Stimulated activated naive CD8-positive, alpha-beta T cell treated with anti-CD3 and anti-CD28 coated beads, Interleukin-15, amount 100 ng/mL, for 72 hours (primary cell): ENCODE data around the gene TCERG1.
"Not testable (repeated sequence)": the region's sequence is repeated elsewhere in the genome, so short reads cannot be mapped to it uniquely, and the experiment has no call there.

Source experiments
- ATAC-seq: fragments of 150-1000 bp; cut with Tn5 transposase; 2 replicates; pipeline ENCODE4 v1.10.0; 2021; ENCODE audit warnings: mild to moderate bottlenecking, moderate library complexity
- DNase-seq, 2 donors: peaks; one replicate each; pipeline ENCODE4 v3.0.0; 2021 to 2022
- H3K27ac Mint-ChIP-seq, 2 donors: one replicate each; pipeline ENCODE4 v1.8.0; 2022; ENCODE audit warnings: mild to moderate bottlenecking in 2 of 2, mixed read lengths in 2 of 2, moderate library complexity in 2 of 2
- H3K27me3 Mint-ChIP-seq: one replicate; pipeline ENCODE4 v1.8.0; 2022; ENCODE audit warnings: mixed read lengths
- H3K4me1 Mint-ChIP-seq: one replicate; pipeline ENCODE4 v1.8.0; 2022; ENCODE audit warnings: mild to moderate bottlenecking, mixed read lengths
- H3K4me3 Mint-ChIP-seq, 2 donors: one replicate each; pipeline ENCODE4 v1.8.0; 2022; ENCODE audit warnings: mild to moderate bottlenecking in 2 of 2, mixed read lengths in 2 of 2, moderate library complexity in 1 of 2
- H3K9me3 Mint-ChIP-seq, 2 donors: one replicate each; pipeline ENCODE4 v1.8.0; 2022; ENCODE audit warnings: mixed read lengths in 2 of 2

The TCERG1 gene

DNA sequence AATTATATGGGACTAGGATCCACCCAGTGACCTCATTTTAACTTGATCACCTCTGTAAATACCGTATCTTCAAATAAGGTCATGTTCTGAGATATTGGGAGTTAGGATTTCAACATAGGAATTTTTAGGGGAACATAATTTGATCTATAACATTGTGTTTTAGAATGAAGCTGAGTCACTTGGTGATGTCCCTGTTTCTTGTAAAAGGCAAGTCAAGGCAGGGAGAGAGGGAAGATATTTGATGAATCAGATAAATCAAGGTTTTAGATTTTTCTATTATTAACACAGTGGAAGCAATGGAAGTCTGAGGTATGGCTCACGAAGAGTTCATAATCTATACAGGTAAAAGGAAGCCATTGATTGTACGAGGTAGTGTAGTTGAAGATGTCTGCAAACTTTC lies 80.7 kb downstream of the TCERG1 start:
- Mint-ChIP-seq H3K27ac (no peak overlapping the region), H3K9me3 (no peaks in the 10 kb centered on the region), H3K4me1 (no peaks in the 10 kb centered on the region), H3K27me3 (no peaks in the 10 kb centered on the region), H3K4me3 (no peak overlapping the region)
- DNase-seq (no peak), ATAC-seq (no peak)

DNA sequence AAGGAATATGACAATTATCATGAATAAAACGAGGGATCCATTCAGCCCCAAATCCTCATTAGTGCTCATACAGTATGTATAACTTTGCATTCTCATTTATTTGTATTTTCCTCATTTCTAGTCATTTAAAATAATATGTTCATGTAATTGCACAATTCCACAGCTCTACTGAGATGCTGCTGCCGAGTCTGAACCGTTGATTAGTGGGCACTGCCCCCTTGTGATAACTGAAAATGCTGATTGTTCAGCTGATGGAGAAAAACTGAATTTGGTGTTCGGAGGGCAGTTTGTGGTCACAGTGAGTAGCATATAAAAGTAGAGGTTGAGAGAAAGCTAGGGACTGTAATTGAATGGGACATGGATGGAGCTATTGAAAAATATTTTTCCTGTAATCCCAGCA lies 81.1 kb downstream of the TCERG1 start:
- Mint-ChIP-seq H3K4me3 (no peak overlapping the region), H3K27ac (no peak overlapping the region), H3K4me1 (peaks cover 3% of the 10 kb centered on the region), H3K9me3 (no peaks in the 10 kb centered on the region), H3K27me3 (no peaks in the 10 kb centered on the region)
- no peak for DNase-seq
- ATAC-seq: no peak

DNA sequence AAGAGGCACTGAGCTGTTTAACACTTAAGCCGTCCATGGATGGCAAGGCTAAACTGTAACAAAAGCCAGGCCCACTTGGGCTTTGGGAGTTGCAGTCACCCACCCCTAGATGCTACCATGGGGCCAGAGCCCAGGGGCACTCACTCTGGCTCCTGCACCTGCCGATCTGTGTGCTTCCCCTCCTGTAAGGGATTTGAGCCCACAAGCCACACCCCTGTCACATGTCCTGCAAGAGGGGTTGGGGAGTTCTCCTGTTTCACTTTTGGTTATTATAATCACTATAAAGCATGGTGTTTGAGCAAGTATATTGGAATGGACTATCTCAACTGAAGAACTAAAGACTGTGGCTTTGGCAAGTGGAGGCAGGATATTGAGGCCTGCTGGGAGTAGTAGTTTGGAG lies 82.9 kb downstream of the TCERG1 start:
- Mint-ChIP-seq H3K27ac (no peak overlapping the region), H3K4me3 (no peak overlapping the region), H3K27me3 (no peaks in the 10 kb centered on the region), H3K9me3 (no peaks in the 10 kb centered on the region), H3K4me1 (peaks cover 7% of the 10 kb centered on the region)
- ATAC-seq (peak; percentile 55), DNase-seq (no peak)

DNA sequence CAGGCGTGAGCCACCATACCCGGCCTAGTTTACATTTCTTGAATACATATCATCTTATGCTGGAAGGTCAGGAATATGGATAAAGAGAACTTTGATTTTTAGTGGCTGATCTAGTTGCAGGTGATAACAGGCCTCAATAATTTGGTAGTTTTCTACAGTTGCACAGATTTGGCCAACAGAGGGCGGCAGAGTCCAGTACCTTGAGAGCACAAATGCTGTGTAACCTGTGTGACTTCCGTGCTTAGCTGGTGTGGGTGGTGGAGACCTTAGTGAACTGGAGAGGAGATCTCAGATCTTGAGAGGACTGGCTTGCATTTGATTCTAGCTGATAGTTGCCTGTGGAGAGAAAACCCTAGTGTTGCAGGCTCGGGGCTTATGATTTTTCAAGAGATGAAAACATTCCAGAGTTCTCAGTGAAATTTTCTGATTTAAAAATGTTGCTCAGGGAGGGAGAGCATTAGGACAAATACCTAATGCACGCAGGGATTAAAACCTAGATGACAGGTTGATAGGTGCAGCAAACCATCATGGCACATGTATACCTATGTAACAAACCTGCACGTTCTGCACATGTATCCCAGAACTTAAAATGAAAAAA lies 86.2 kb downstream of the TCERG1 start:
- Mint-ChIP-seq H3K27ac (no peak overlapping the region), H3K4me3 (no peak overlapping the region), H3K27me3 (no peaks in the 10 kb centered on the region), H3K4me1 (peaks cover 7% of the 10 kb centered on the region), H3K9me3 (no peaks in the 10 kb centered on the region)
- DNase-seq (peak; percentile 68 to 76), ATAC-seq (peak; percentile 93)

DNA sequence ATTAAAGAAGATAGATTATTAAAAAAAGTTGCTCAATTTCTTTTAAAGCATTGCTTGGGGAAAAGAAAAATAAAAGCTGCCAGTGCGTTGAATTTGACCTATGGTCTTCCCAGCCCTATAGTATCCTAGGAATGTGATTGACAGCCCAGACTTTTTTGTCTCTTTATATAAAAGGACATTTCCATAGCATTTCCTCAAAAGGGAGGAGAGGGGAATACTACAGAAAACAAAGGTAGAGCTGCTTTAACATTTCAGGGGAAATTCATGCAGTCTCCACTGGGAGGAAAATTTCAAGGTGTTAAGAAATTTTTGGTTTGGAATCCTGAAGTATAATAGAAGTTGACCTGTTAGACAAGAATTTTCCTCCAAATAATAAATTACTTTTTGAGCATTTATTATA lies 86.7 kb downstream of the TCERG1 start:
- Mint-ChIP-seq H3K9me3 (no peaks in the 10 kb centered on the region), H3K27me3 (no peaks in the 10 kb centered on the region), H3K4me3 (no peak overlapping the region), H3K4me1 (peaks cover 7% of the 10 kb centered on the region), H3K27ac (no peak overlapping the region)
- ATAC-seq (no peak), DNase-seq (no peak)

DNA sequence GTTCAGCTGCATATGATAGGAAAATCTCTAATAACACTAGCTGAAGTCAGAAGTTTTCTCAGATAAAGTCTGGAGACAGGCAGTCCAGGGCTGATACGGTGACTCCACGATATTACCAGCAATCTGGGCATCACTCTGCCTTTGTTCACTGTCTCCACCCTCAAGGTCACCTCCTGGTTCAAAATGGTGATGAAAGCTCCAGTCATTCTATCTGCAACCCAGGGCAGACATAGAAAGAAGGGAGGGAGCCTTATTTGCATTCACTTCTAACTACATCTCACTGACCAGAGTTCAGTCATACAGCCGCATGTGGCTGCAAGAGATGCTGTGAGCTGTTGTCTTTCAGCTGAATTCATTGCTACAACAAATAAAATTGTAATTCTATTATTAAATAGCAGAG lies 91.3 kb downstream of the TCERG1 start:
- Mint-ChIP-seq H3K27ac (no peak overlapping the region), H3K4me1 (peaks cover 2% of the 10 kb centered on the region), H3K4me3 (no peak overlapping the region), H3K27me3 (peaks cover 8% of the 10 kb centered on the region), H3K9me3 (no peaks in the 10 kb centered on the region)
- DNase-seq: no peak
- no peak for ATAC-seq

DNA sequence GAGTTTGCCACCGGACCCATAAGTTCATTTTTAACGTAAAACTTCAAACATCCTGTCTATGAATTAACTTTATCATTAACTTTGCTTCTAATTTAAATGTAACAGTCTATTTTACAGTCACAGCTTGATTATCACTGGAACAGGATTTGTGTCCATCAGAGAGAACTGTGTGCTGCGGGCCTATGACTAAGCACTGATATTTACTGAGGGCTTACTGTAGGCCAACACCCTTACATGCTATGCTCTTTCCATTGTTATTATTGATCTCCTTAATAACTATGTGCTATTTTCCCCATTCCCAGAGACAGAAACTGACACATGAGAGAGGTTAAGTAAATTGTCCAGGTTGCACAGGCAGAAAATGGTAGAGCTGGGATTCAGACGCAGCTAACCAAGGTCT lies 92.8 kb downstream of the TCERG1 start:
- DNase-seq: no peak
- Mint-ChIP-seq H3K27me3 (peaks cover 8% of the 10 kb centered on the region), H3K4me1 (no peaks in the 10 kb centered on the region), H3K9me3 (no peaks in the 10 kb centered on the region), H3K4me3 (no peak overlapping the region), H3K27ac (no peak overlapping the region)
- ATAC-seq: no peak

DNA sequence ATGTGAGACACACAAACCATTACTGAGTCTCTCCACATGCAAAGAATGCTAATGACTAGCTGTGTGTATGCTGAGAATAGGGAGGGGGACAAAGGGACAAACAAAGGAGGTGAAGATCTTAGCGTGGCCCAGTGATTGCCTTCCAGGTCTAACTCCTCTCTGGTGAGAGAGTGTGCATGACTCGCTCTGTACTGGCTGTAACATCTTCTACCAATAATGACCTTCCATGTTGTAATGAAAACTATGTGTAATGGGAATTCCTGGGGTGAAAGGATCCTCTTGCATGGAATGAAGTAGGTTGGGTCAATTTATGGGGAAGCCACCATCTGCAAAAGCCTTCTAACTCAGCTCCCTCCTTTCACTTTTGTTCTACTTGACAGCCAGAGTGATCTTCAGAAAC lies 93.3 kb downstream of the TCERG1 start:
- H3K4me1 Mint-ChIP-seq: no peaks in the 10 kb centered on the region
- no peak overlapping the region for H3K27ac Mint-ChIP-seq
- DNase-seq (no peak), ATAC-seq (no peak)
- no peak overlapping the region for H3K4me3 Mint-ChIP-seq
- H3K9me3 Mint-ChIP-seq: no peaks in the 10 kb centered on the region
- peaks cover 8% of the 10 kb centered on the region for H3K27me3 Mint-ChIP-seq

DNA sequence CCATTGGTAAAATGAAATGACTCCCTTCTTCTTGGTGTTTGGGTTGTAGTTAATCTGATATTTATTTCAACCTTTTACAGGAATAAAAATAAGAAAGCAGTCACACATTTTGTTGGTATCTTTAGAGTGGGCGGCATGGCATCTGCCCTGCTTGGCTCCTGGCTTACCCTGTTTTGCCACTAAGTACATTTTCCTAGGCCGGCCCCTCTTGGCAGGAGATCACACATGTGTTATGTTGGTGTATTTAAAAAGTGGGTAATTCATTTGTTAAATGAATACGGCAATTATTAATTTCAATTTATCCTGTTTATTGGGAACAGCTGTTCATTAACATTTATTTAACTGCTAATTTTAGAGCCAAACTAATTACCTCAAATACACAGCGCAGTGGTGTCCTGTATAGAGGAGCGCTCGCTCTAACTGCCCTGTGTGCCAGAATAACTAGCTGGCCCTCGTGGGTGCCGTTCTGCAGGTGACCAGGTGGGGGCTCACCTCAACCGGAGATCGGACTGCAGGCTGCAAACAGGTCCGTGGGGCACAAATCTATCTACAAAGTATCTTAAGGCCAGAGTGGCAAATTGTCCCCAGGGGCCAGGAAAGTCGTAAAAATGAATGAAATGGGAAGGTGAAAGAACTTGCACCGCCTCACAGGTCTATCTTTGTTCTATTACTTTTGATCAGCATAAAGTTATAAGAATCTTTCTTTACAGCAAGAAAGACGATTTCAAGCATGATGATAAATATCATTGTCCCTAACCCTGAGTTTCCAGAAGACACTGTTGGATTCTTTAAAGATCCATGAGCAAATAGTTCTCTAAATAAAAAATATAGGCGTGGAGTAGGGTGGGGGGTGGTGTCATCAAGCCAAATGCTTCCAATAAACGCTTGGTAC lies 95.1 kb downstream of the TCERG1 start:
- Mint-ChIP-seq H3K4me1 (no peaks in the 10 kb centered on the region), H3K4me3 (no peak overlapping the region), H3K27ac (no peak overlapping the region), H3K27me3 (peaks cover 8% of the 10 kb centered on the region), H3K9me3 (no peaks in the 10 kb centered on the region)
- peak; percentile 83 for ATAC-seq
- peak; percentile 68 to 70 for DNase-seq

DNA sequence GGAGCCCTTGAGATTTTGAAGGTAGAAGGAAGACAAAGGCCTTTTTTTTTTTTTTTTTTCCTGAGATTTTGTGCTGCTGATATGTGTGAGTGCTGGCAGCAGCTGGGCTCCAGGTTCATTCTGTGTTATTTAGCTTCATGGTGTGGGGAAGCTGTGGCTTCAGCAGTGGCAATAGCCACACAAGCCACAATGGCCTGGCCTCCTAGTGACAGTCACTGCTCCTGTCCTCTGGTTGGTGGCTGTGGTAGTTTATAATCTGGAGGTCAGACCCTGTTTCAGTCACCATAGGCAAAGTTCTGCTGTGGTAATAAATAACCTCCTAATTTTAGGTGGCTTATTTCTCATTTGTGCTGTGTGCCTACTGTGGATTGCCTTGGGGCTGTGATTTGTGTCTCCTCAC lies 97.1 kb downstream of the TCERG1 start:
- DNase-seq: no peak
- Mint-ChIP-seq H3K4me1 (no peaks in the 10 kb centered on the region), H3K4me3 (no peak overlapping the region), H3K27me3 (peaks cover 16% of the 10 kb centered on the region), H3K9me3 (no peaks in the 10 kb centered on the region), H3K27ac (no peak overlapping the region)
- ATAC-seq: no peak

DNA sequence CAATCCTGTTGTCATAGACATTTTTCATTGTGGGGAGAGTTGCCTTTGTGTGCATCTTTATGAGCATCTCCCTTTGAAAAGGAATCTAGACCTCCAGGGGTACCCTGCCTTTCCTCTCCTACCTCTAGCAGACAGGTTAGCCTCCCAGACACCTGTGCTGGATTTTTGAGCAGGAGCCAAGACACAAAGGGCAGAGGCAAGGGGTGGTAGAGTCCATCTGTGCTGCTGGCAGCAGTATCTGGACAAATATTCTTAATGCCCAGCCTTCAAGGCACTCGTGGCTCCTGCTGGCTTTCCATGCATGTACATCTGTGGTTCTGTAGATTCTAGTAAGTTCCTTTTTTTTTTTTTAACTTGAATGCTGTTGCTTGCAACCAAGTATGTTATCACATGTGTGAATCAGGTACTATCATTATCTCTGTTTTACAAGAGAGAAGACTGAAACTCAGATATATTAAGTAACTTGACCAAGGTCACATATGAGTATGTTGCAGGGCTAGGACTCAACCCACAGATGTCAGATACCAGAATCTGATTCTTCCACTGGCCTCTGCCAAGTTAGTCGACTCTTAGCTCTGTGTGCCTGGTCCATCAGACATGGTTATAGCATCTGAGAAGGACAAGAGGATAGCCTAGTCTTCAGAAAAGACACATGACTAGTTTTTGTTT lies 101.8 kb downstream of the TCERG1 start:
- H3K4me1 Mint-ChIP-seq: no peaks in the 10 kb centered on the region
- H3K27ac Mint-ChIP-seq: no peak overlapping the region
- no peaks in the 10 kb centered on the region for H3K9me3 Mint-ChIP-seq
- H3K4me3 Mint-ChIP-seq: no peak overlapping the region
- H3K27me3 Mint-ChIP-seq: peaks cover 7% of the 10 kb centered on the region
- DNase-seq (no peak), ATAC-seq (no peak)

DNA sequence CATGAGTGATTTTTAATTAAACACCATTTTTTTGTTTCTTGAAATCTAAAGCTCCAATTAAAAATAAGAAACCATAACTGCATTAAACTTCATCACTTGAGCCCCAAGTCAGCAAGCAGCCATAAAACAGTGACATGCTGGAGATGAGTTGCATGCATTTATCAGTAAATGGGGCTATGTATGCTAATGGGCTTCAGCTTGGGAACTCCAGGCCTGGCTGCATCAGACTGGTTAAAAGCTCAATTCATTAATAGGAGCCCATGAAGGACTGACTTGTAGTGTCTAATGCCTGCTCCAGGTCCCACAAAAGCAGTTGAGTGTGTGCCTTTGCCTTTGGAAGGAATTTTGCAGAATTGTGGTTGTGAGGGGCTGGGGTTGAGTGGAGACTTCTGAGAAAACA lies 102.5 kb downstream of the TCERG1 start:
- H3K4me3 Mint-ChIP-seq: no peak overlapping the region
- H3K27ac Mint-ChIP-seq: no peak overlapping the region
- H3K9me3 Mint-ChIP-seq: no peaks in the 10 kb centered on the region
- H3K4me1 Mint-ChIP-seq: no peaks in the 10 kb centered on the region
- ATAC-seq: no peak
- no peak for DNase-seq
- peaks cover 7% of the 10 kb centered on the region for H3K27me3 Mint-ChIP-seq

DNA sequence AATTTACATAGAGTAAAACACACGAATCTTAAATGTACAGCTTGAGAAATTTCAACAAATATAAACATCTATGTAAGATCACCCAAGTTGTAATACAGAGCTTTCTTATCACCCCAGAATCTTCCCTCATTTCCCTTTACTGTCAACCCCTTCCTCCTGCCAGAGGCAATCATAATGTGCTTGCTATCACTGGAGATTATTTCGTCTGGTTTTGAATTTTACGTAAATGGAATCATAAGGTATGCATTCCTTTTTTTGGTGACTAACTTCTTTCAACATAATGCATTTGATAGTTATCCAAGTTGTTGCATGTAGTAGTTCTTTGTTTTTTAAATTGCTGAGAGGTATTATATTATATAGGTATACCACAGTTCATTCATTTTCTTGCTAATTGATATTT lies 106.3 kb downstream of the TCERG1 start:
- DNase-seq: no peak
- Mint-ChIP-seq H3K27ac (no peak overlapping the region), H3K4me1 (no peaks in the 10 kb centered on the region), H3K27me3 (peaks cover 7% of the 10 kb centered on the region), H3K4me3 (no peak overlapping the region), H3K9me3 (no peaks in the 10 kb centered on the region)
- no peak for ATAC-seq

DNA sequence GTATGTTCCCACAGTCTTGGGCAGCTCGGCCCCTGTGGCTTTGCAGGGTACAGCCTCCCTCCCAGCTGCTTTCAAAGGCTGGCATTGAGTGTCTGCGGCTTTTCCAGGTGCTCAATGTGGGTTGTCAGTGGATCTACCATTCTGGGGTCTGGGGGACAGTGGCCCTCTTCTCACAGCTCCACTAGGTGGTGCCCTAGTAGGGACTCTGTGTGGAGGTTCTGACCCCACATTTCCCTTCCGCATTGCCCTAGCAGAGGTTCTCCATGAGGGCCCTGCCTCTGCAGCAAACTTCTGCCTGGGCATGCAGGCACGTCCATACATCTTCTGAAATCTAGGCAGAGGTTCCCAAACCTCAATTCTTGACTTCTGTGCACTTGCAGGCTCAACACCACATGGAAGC lies 109.8 kb downstream of the TCERG1 start:
- not testable (repeated sequence) for DNase-seq, H3K27me3 Mint-ChIP-seq, H3K4me1 Mint-ChIP-seq, ATAC-seq, H3K4me3 Mint-ChIP-seq, H3K27ac Mint-ChIP-seq, H3K9me3 Mint-ChIP-seq

DNA sequence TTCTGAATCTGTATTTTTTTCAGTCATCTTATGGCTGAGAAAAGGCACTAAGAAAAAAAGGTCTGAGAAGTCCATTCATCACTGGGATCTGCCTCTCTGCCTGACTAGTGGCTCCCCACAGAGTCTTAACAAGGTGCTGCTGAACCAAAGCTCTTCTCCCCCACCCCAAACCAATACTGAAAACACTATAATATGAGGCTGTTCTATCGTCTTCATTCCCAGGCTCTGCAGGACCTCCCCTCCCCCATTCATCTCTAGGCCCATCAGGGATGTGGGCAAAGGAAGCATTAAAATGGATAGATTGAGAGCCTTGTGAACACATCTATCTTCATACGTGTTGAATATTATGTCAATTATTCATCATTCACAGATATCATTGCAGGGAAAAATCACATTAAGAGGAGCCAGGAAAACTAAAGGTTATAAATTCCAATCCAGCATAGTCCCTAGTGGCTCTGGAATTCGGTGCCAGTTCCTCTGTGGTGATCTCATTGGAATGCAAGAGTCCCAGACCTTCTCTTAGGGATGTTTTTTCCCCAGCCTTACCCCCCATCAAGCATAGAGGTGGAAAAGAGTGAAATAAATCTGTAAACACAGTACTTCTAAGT lies 113.2 kb downstream of the TCERG1 start:
- H3K27me3 Mint-ChIP-seq: peaks cover 9% of the 10 kb centered on the region
- no peak for ATAC-seq
- no peaks in the 10 kb centered on the region for H3K9me3 Mint-ChIP-seq
- H3K4me1 Mint-ChIP-seq: no peaks in the 10 kb centered on the region
- H3K4me3 Mint-ChIP-seq: no peak overlapping the region
- H3K27ac Mint-ChIP-seq: no peak overlapping the region
- DNase-seq: no peak
